ENCODE data around the gene BUD31.

- TF ChIP-seq, protein P1, sequence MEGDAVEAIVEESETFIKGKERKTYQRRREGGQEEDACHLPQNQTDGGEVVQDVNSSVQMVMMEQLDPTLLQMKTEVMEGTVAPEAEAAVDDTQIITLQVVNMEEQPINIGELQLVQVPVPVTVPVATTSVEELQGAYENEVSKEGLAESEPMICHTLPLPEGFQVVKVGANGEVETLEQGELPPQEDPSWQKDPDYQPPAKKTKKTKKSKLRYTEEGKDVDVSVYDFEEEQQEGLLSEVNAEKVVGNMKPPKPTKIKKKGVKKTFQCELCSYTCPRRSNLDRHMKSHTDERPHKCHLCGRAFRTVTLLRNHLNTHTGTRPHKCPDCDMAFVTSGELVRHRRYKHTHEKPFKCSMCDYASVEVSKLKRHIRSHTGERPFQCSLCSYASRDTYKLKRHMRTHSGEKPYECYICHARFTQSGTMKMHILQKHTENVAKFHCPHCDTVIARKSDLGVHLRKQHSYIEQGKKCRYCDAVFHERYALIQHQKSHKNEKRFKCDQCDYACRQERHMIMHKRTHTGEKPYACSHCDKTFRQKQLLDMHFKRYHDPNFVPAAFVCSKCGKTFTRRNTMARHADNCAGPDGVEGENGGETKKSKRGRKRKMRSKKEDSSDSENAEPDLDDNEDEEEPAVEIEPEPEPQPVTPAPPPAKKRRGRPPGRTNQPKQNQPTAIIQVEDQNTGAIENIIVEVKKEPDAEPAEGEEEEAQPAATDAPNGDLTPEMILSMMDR (IDR thresholded peaks at IDR 0.05; ENCODE audit: insufficient read depth, low read depth, low read length): no peak
- no peak for TF ChIP-seq EZH2 (IDR thresholded peaks at IDR 0.05; ENCODE audit: insufficient read depth, low read length)
Observed at GRCh38 chr7:99429756-99430155, 21.0 kb downstream of the BUD31 start.

All from astrocyte (in vitro differentiated cells and primary cell).